Measurements from ENCODE around the gene EPN3.

The EPN3 gene

DNA sequence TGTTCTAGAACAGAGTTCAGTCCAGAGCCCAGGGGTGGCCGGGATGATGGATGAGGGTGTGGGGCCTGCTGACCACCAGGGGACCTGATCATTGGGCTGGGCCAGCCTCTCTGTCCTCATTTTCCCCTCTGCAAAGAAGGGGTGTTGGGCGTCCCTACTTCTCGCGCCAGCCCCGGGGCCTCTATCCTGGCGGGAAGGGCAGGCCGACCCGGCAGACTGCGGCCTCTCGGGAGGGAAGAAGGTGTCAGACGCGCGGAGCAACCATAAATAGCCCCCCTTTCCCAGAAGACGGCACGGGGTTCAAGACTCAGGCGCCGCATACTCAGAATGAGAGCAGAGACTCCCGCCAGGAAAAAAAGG, 26.0 kb downstream of the EPN3 start:
- TF ChIP-seq ZNF274 (IDR thresholded peaks at IDR 0.05; ENCODE audit: low read depth, low read length): no peak
- H3K4me3 ChIP-seq (ENCODE audit: low read length): no peak overlapping the region

DNA sequence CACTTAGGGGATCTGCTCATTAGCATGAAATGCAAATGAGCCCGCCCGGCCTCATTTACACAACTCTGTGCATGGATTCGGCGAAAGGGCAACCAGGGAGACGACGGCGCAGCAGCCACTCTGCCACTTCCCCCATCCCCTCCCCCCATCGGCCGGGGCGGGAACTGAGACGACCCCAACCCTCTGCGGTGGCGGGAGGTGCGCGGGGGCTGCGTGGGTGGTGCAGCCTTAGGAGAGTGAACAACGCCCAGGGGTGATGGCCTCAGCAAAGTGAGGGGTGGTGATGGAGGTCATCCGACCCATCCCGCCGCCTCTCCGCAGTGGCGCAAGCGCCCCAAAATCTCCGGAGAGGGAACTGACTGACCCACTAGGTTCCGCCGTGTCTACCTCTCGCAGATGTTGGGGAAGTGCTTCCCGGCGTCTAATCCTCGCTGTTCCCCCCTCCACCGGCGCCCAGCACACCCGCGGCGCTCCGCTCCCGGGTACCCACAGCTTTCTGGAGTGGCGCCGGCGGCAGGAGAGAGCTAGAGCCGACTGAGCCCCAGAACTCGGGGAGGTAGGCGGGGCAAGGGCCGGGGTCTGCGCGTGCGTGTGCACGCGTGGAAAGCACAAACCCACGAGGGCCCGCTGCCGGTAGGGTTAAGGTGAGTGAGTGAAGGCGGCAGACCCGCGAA, 26.5 kb downstream of the EPN3 start:
- H3K4me3 ChIP-seq (ENCODE audit: low read length): no peak overlapping the region
- TF ChIP-seq ZNF274 (IDR thresholded peaks at IDR 0.05; ENCODE audit: low read depth, low read length): no peak

DNA sequence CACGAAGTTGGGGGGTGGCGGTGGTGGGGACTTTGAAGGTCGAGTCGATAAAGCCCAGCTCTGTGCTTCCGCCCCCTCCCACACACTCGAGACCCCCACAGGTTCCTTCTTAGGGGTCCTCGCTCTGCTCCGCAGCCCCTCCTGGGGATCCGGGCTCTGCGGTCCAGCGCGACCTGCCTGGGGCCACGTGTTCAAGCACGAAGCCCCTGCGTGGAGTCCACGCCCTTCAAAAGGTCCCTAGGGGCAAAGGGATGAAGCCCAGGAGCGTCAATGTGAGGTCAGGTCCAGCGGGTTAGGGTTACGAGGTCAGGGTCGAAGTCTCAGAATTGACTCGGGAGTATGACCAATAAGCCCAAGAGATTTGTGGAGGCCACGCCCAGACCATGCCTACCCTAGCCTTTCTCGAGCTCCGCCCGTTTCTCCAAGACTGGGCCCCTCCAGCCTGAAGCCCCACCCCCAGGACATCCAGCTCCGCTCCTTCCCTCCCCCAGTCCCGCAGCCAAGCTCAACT, 27.2 kb downstream of the EPN3 start:
- TF ChIP-seq ZNF274 (IDR thresholded peaks at IDR 0.05; ENCODE audit: low read depth, low read length): no peak
- peak overlapping the region; percentile 29; the same call in 1 of the 2 replicates for H3K4me3 ChIP-seq (ENCODE audit: low read length)

DNA sequence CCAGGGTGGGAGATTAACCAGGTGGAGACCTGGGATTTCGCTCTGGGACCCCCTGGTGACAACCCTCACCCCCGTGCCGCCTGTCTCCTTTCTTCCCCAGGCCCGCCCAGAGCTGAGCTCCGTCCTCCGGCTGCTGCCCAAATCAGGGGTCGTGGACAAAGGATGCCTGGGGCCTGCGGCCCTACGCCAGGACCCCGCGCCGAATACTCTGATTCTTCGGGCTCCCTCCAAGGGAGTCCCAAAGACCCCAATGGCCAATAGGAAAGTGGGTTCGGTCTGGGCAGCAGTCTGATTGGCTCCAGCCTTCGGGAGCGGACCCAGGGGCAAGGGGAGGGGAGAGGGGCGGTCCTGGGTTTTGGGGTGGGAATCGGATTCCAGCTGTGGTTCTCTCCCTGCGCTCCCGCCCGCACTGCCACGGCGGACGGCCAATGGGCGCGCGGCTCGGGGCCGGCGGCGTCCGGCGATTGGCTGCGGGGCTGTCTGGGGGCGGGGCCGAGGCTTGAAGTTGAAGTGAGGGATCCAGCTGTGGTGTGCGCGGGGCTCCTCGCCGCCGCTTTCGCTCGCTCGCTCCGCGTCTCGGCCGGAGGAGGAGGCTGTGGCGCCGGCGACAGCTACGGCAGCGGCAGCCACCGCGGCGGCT, 27.8 kb downstream of the EPN3 start, which contains the start of gene CACNA1G:
TSS of gene CACNA1G (plus strand) at position 531 of the 640 bp plus-strand sequence. CDS start 745 bp downstream, outside the sequence.
- H3K4me3 ChIP-seq (ENCODE audit: low read length): peak within 1 kb of the TSS; percentile 29
- TF ChIP-seq ZNF274 (IDR thresholded peaks at IDR 0.05; ENCODE audit: low read depth, low read length): no peak

DNA sequence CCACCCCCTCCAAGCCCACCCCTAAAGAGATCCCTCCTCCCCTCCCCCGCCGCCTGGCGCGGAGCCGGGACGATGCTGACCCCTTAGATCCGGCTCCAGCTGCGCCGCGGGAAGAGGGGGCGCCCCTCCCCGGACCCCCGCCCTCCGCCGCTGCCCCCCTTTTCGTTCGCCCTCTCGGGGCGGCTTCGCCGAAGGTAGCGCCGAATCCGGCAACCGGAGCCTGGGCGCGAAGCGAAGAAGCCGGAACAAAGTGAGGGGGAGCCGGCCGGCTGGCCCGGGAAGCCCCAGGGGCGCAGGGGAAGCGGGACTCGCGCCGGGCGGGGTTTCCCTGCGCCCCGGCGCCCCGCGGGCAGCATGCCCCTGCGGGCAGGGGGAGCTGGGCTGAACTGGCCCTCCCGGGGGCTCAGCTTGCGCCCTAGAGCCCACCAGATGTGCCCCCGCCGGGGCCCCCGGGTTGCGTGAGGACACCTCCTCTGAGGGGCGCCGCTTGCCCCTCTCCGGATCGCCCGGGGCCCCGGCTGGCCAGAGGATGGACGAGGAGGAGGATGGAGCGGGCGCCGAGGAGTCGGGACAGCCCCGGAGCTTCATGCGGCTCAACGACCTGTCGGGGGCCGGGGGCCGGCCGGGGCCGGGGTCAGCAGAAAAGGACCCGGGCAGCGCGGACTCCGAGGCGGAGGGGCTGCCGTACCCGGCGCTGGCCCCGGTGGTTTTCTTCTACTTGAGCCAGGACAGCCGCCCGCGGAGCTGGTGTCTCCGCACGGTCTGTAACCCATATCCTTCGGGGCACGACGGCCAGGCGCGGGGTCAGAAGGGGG, 28.6 kb downstream of the EPN3 start:
- peak overlapping the region; percentile 23 for H3K4me3 ChIP-seq (ENCODE audit: low read length)
- TF ChIP-seq ZNF274 (IDR thresholded peaks at IDR 0.05; ENCODE audit: low read depth, low read length): no peak

DNA sequence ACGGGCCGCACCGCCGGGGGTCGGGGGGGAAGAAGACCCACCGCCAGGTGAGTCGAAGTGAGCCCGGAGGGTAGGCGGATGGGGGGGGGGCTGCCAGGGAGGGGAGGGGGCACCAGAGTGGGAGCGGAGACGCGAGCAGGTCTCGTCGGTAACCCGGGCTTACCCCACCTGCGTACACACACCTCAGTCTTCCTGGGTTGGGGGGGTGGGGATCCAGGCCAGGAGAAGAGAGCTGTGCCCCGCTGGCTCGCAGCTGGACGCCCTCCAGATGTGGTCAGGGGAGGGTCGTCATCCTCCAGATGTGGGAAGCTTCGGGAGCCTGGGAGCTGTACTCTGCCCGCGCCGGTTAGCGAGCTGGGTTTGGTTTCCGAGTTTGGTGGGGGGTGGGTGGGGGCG, 29.2 kb downstream of the EPN3 start:
- H3K4me3 ChIP-seq (ENCODE audit: low read length): no peak overlapping the region

DNA sequence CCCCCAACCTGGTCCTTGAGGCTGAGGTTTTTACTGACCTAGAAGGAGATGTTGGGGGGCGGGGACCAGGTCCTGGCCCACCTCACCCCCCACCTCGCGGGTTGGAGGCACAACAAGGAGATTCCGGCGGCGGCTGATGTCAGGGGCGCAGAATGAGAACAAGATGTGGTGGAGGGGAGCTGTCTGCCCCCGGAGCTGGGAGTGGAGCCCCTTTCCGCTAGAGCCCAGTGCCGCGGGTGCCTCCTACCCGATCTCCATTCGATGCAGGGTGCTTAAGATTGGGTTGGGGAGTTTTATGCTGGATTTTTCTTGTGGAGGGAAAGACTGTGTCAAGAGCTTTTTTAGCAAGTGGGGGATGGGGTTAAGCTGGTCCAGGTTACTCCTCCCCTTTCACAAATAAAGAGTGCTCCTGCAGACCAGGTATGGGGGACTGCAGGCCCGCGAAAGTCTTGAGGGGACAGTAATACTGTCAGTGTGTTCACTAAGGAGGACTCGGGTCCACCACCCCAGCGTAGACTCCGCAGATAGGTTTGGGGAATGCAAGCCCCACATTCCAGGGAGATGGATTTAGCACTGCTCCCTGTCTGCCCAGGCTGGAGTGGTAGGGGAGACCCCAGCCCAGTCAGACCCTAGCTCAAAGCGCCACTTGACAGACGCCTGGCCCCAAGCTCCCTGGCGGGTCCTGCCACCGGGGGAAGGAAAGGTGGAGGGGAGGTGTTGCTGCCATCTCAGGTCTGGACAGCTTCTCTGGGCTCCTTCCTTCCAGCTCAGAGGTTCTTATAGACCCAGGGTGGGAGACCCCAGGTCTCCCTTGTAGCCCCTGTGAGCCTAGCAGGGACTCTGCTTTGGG, 29.9 kb downstream of the EPN3 start:
- TF ChIP-seq ZNF274 (IDR thresholded peaks at IDR 0.05; ENCODE audit: low read depth, low read length): no peak

More for the DNA sequence above, 29.2 kb downstream of the EPN3 start:
- TF ChIP-seq ZNF274 (IDR thresholded peaks at IDR 0.05; ENCODE audit: low read depth, low read length): no peak

DNA sequence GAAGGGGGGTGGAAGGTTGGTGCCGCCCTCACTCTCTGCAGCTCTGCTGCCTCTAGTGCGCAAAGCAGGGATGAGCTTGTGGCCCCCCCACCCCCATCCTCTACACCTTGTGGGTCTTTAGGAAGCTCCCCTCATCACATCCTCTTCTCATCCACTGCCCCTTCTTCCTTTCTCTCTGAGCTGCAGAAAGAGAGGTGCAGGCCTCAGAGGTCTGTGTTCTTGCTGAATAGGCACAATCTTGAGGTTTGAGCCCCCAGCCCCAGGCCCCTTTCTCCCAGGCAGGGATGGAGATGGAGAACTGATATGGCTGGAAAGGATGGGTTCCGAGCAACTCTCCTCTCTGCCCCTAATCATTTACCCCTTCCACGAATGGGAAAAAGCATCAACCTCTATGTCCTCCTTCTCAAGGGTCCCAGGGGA, 30.6 kb downstream of the EPN3 start:
- H3K4me3 ChIP-seq (ENCODE audit: low read length): no peak overlapping the region
- no peak for TF ChIP-seq ZNF274 (IDR thresholded peaks at IDR 0.05; ENCODE audit: low read depth, low read length)

More for the DNA sequence above, 29.9 kb downstream of the EPN3 start:
- H3K4me3 ChIP-seq (ENCODE audit: low read length): no peak overlapping the region

DNA sequence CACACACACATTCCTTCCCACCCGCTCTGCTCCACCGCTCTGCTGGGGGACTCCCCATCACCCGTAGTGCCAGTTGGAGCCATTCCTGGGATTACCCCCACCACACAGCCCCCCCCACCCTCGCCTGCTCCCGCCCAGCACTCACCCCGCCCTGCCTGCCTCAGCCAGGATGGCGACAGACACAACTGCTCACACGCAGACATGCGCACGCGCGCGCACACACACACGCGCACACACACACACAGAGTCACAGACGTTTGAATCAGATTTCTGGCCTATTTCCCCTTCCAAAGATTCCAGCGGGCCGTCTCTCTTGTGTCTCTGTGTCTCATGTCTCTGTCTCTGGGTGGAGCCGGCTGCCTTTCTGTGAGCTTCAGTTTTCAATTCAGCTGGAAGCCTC, 32.4 kb downstream of the EPN3 start:
- no peak overlapping the region for H3K4me3 ChIP-seq (ENCODE audit: low read length)
- no peak for TF ChIP-seq ZNF274 (IDR thresholded peaks at IDR 0.05; ENCODE audit: low read depth, low read length)

DNA sequence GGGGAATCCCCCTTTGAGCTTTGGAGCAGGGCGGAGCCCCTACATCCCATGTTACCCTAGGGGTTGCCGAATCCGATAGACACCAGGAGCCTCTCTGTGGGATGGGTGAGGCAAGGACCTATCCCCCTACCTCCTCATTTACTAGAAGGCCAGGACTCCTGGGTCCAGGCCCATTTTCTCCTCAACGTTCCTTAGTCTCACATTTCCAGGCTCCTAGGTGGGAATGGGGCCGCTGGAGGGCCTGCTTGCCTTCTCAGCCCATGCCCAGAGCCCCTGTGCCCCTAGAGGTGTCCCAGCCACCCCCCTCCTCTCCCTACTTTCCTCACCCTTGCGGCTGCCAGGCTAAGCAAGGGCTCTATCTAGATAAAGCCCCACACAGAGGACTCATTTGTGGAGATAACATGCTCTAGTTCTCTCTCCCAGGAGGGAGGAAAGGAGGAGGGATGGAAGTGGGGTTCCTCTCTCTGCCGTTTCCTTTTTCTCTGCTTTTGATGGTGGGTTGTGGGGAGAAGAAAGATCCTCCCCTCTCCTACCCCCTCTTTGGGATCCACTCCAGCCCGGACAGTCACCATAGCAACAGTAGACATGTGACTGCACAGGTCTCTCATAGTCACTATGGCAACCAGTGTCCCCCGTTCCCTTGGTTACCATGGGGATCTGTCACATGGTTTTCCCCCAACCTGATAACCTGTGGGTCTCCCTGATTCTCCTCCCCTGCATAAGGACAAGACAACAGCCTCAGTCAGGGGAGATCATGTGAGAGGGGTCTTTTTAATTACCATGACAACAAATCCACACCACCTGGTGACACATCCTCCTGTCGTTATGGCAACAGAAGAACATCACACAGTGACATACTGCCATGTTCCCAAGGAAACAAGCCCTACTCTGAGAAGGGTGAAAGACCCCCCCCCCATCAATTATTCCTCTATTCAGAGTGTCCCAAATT, 33.1 kb downstream of the EPN3 start:
- no peak for TF ChIP-seq ZNF274 (IDR thresholded peaks at IDR 0.05; ENCODE audit: low read depth, low read length)
- no peak overlapping the region for H3K4me3 ChIP-seq (ENCODE audit: low read length)

DNA sequence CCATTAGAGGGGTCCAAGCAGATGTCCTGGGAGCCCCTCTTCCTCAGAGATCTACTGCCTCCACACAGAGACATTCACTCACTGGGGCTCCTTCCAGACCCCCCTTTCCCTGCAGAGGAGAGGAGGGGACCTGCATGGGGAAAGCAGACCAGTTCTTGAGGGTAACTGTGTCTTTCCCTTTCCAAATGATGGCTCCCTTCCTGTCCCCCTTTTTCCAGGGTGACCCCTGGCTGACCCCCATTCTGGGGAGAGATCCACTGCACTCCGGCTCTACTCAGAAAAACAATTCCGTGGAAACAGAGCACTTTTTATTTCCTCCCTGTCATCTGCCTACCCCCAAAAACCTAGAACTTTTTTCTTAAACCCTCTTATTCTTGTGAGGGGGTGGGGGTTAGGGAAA, 34.4 kb downstream of the EPN3 start:
- TF ChIP-seq ZNF274 (IDR thresholded peaks at IDR 0.05; ENCODE audit: low read depth, low read length): no peak
- no peak overlapping the region for H3K4me3 ChIP-seq (ENCODE audit: low read length)

DNA sequence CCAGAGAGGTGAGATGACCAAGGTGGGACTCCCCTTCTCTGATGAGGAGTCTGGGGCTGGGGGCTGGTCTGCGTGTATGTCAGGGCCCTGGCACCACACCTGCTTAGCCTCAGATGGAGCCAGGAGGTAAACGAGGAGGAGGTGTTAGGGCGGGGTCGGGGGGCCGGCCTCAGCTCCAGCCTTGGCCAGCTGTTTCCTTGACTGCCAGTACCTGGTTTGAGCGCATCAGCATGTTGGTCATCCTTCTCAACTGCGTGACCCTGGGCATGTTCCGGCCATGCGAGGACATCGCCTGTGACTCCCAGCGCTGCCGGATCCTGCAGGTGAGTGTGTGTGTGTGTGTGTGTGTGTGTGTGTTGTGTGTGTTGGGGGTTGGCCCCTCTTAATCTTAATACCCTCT, 36.1 kb downstream of the EPN3 start:
- H3K4me3 ChIP-seq (ENCODE audit: low read length): no peak overlapping the region
- TF ChIP-seq ZNF274 (IDR thresholded peaks at IDR 0.05; ENCODE audit: low read depth, low read length): no peak

DNA sequence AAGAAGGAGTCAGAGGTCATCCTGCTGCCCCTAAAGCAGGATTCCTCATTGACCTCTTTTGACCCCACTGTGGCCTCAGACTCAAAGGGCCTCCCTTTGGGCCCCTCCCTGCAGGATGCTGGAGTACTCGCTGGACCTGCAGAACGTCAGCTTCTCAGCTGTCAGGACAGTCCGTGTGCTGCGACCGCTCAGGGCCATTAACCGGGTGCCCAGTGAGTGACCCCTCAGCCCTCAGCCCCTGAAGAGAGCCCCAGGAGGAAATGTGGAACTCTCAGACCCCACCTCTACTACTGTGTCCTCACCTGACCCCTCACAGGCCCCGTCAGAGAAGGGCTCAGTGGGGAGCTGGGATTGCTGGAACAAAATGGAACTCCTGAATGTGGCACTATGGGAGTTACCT, 37.1 kb downstream of the EPN3 start:
- no peak for TF ChIP-seq ZNF274 (IDR thresholded peaks at IDR 0.05; ENCODE audit: low read depth, low read length)
- H3K4me3 ChIP-seq (ENCODE audit: low read length): no peak overlapping the region
